ENCODE data around the gene IER3. TPM values are rescaled to one million over a fixed set of nuclear protein-coding genes. Genes with fewer than 3 reads are reported as not detected.

The IER3 gene
- total and polyA plus RNA-seq, 2 of the 13 experiments (the other 11 are each of a cell fraction or from before 2014, with no cell fraction given), result 51.1 to 131 TPM

DNA sequence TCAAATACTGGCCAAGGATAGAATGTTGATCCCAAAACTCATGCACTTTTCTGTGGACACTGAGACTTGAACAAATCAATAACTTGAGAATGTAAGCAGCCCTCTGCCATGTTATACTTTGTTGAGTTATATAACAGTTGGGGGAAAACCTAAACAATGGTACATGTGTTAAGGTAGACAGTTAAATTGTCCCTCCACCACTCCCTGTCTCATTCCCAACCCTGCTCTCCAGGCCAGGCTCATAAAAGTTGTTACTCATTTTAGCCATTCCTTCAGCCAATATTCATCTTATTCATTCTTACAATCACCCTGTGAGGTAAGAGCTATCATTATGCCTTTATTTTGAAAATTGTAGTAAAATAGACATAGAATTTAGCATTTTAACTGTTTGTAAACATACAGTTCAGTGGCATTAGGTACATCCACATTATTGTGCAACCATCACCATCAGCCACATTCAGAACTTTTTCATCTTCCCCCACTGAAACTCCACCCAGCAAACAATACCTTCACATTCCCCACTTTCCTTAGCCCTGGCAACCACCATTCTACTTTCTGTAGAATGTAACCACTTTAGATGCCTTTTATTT is 38.2 kb upstream of the IER3 start (continued):
- TF ChIP-seq, protein P1, sequence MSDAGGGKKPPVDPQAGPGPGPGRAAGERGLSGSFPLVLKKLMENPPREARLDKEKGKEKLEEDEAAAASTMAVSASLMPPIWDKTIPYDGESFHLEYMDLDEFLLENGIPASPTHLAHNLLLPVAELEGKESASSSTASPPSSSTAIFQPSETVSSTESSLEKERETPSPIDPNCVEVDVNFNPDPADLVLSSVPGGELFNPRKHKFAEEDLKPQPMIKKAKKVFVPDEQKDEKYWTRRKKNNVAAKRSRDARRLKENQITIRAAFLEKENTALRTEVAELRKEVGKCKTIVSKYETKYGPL (CRISPR knock-in tag; IDR thresholded peaks at IDR 0.05), result peak; percentile 93; the same call in 1 of the 2 replicates
- TF ChIP-seq ZFP62 (CRISPR knock-in tag; IDR thresholded peaks at IDR 0.05) (no peak), MEF2D (CRISPR knock-in tag; IDR thresholded peaks at IDR 0.05) (no peak), ZNF652 (CRISPR knock-in tag; IDR thresholded peaks at IDR 0.05; ENCODE audit: borderline replicate concordance, low read depth) (peak; percentile 18; the same call in 1 of the 2 replicates), TCF7 (IDR thresholded peaks at IDR 0.05; ENCODE audit: low read depth) (peak; percentile 80), HMG20A (CRISPR knock-in tag; IDR thresholded peaks at IDR 0.05; ENCODE audit: borderline replicate concordance) (peak; percentile 34; the same call in 1 of the 2 replicates), ZNF33B (CRISPR knock-in tag; IDR thresholded peaks at IDR 0.05) (no peak), RBFOX2 (IDR thresholded peaks at IDR 0.05; ENCODE audit: low read depth, low read length) (peak; percentile 69), PPARG (CRISPR knock-in tag; conservative IDR thresholded peaks at IDR 0.05) (no peak; the same call in 1 of the 2 replicates), GATA4 (IDR thresholded peaks at IDR 0.05; ENCODE audit: borderline replicate concordance, low read depth) (peak; percentile 36; the same call in 1 of the 2 replicates), EHMT2 (IDR thresholded peaks at IDR 0.05; ENCODE audit: borderline replicate concordance, low read depth, low read length) (peak; percentile 25; the same call in 1 of the 2 replicates), AGO2 (optimal IDR thresholded peaks at IDR 0.05; ENCODE audit: low read depth, low read length) (no peak), BCL6 (CRISPR knock-in tag; IDR thresholded peaks at IDR 0.05) (peak; percentile 87; the same call in 1 of the 2 replicates), NFATC3 (CRISPR knock-in tag; IDR thresholded peaks at IDR 0.05) (no peak), KAT2B (IDR thresholded peaks at IDR 0.05; ENCODE audit: borderline replicate concordance, low read depth, low read length) (peak; percentile 45; the same call in 1 of the 2 replicates), MBD4 (IDR thresholded peaks at IDR 0.05; ENCODE audit: borderline replicate concordance, low read length) (peak; percentile 91), TARDBP (CRISPR knock-in tag; IDR thresholded peaks at IDR 0.05) (peak; percentile 31; the same call in 1 of the 2 replicates), ZNF558 (CRISPR knock-in tag; IDR thresholded peaks at IDR 0.05; ENCODE audit: borderline replicate concordance) (peak; percentile 76), ZNF839 (CRISPR knock-in tag; IDR thresholded peaks at IDR 0.05; ENCODE audit: borderline replicate concordance) (no peak), STAG1 (CRISPR knock-in tag; IDR thresholded peaks at IDR 0.05) (peak; percentile 4; the same call in 1 of the 2 replicates)
- TF ChIP-seq, protein P2, sequence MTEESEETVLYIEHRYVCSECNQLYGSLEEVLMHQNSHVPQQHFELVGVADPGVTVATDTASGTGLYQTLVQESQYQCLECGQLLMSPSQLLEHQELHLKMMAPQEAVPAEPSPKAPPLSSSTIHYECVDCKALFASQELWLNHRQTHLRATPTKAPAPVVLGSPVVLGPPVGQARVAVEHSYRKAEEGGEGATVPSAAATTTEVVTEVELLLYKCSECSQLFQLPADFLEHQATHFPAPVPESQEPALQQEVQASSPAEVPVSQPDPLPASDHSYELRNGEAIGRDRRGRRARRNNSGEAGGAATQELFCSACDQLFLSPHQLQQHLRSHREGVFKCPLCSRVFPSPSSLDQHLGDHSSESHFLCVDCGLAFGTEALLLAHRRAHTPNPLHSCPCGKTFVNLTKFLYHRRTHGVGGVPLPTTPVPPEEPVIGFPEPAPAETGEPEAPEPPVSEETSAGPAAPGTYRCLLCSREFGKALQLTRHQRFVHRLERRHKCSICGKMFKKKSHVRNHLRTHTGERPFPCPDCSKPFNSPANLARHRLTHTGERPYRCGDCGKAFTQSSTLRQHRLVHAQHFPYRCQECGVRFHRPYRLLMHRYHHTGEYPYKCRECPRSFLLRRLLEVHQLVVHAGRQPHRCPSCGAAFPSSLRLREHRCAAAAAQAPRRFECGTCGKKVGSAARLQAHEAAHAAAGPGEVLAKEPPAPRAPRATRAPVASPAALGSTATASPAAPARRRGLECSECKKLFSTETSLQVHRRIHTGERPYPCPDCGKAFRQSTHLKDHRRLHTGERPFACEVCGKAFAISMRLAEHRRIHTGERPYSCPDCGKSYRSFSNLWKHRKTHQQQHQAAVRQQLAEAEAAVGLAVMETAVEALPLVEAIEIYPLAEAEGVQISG (CRISPR knock-in tag; IDR thresholded peaks at IDR 0.05), result 0 out of 2 replicates have a peak, but pooled peaks have one; percentile 8
- TF ChIP-seq, protein P3, sequence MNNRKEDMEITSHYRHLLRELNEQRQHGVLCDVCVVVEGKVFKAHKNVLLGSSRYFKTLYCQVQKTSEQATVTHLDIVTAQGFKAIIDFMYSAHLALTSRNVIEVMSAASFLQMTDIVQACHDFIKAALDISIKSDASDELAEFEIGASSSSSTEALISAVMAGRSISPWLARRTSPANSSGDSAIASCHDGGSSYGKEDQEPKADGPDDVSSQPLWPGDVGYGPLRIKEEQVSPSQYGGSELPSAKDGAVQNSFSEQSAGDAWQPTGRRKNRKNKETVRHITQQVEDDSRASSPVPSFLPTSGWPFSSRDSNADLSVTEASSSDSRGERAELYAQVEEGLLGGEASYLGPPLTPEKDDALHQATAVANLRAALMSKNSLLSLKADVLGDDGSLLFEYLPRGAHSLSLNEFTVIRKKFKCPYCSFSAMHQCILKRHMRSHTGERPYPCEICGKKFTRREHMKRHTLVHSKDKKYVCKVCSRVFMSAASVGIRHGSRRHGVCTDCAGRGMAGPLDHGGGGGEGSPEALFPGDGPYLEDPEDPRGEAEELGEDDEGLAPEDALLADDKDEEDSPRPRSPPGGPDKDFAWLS (CRISPR knock-in tag; IDR thresholded peaks at IDR 0.05; ENCODE audit: borderline replicate concordance), result no peak
- TF ChIP-seq, protein P4, sequence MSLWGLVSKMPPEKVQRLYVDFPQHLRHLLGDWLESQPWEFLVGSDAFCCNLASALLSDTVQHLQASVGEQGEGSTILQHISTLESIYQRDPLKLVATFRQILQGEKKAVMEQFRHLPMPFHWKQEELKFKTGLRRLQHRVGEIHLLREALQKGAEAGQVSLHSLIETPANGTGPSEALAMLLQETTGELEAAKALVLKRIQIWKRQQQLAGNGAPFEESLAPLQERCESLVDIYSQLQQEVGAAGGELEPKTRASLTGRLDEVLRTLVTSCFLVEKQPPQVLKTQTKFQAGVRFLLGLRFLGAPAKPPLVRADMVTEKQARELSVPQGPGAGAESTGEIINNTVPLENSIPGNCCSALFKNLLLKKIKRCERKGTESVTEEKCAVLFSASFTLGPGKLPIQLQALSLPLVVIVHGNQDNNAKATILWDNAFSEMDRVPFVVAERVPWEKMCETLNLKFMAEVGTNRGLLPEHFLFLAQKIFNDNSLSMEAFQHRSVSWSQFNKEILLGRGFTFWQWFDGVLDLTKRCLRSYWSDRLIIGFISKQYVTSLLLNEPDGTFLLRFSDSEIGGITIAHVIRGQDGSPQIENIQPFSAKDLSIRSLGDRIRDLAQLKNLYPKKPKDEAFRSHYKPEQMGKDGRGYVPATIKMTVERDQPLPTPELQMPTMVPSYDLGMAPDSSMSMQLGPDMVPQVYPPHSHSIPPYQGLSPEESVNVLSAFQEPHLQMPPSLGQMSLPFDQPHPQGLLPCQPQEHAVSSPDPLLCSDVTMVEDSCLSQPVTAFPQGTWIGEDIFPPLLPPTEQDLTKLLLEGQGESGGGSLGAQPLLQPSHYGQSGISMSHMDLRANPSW (CRISPR knock-in tag; IDR thresholded peaks at IDR 0.05; ENCODE audit: borderline replicate concordance), result no peak
